Measurements from ENCODE around the gene ZNF821.

Gene ZNF821

GRCh38 chr16:71927383-71927782 is 43.4 kb upstream of the ZNF821 start:
- no peak overlapping the region for H3K4me3 ChIP-seq (ENCODE audit: low read length)
- DNase-seq (ENCODE audit: low read depth) = peak; percentile 94
- TF ChIP-seq CTCF (conservative IDR thresholded peaks at IDR 0.05; ENCODE audit: low read length) = no peak

- DNase-seq (ENCODE audit: low read depth) = no peak
- no peak overlapping the region for H3K4me3 ChIP-seq (ENCODE audit: low read length)
- TF ChIP-seq CTCF (conservative IDR thresholded peaks at IDR 0.05; ENCODE audit: low read length) = no peak
Observed at GRCh38 chr16:71924710-71925109, 40.7 kb upstream of the ZNF821 start.

GRCh38 chr16:71923941-71924690 is 40.1 kb upstream of the ZNF821 start:
- no peak for TF ChIP-seq CTCF (conservative IDR thresholded peaks at IDR 0.05; ENCODE audit: low read length)
- peak; percentile 67 for DNase-seq (ENCODE audit: low read depth)
- no peak overlapping the region for H3K4me3 ChIP-seq (ENCODE audit: low read length)

- DNase-seq (ENCODE audit: low read depth) = no peak
- TF ChIP-seq CTCF (conservative IDR thresholded peaks at IDR 0.05; ENCODE audit: low read length) = no peak
- no peak overlapping the region for H3K4me3 ChIP-seq (ENCODE audit: low read length)
Observed at GRCh38 chr16:71920658-71921057, 36.7 kb upstream of the ZNF821 start.

- no peak for TF ChIP-seq CTCF (conservative IDR thresholded peaks at IDR 0.05; ENCODE audit: low read length)
- no peak overlapping the region for H3K4me3 ChIP-seq (ENCODE audit: low read length)
- DNase-seq (ENCODE audit: low read depth) = no peak
Observed at GRCh38 chr16:71919035-71919434, 35.1 kb upstream of the ZNF821 start.

GRCh38 chr16:71917900-71918299 is 33.9 kb upstream of the ZNF821 start:
- peak; percentile 42 for DNase-seq (ENCODE audit: low read depth)
- no peak overlapping the region for H3K4me3 ChIP-seq (ENCODE audit: low read length)
- TF ChIP-seq CTCF (conservative IDR thresholded peaks at IDR 0.05; ENCODE audit: low read length) = no peak

- no peak for DNase-seq (ENCODE audit: low read depth)
- TF ChIP-seq CTCF (conservative IDR thresholded peaks at IDR 0.05; ENCODE audit: low read length) = no peak
- no peak overlapping the region for H3K4me3 ChIP-seq (ENCODE audit: low read length)
Observed at GRCh38 chr16:71916397-71916920, 32.5 kb upstream of the ZNF821 start.

All from AG10803 (cell line).